Fibroblast of lung (primary cell): ENCODE measurements around the gene ETS2. TPM values are rescaled to one million over a fixed set of nuclear protein-coding genes. Genes with fewer than 3 reads are reported as not detected.

Experiments
- DNase-seq, 2 donors: peaks; one replicate each; pipeline versions ENCODE4 v3.0.0 to v3.0.0-alpha.2; 2010; ENCODE audit warnings: low read depth in 2 of 2
- H2AFZ ChIP-seq: 2 replicates; pipeline ENCODE4 v1.5.1; 2012; ENCODE audit warnings: low read length, control low read depth, inconsistent platforms
- H3K27ac ChIP-seq: 2 replicates; pipeline ENCODE4 v1.5.1; 2011; ENCODE audit warnings: low read length, control low read depth; ENCODE audit not compliant: insufficient read depth
- H3K27me3 ChIP-seq: 2 replicates; pipeline ENCODE4 v1.5.1; 2011; ENCODE audit warnings: mild to moderate bottlenecking, low read length; ENCODE audit not compliant: control insufficient read depth, insufficient read depth
- H3K36me3 ChIP-seq: 2 replicates; pipeline ENCODE4 v1.5.1; 2011; ENCODE audit warnings: low read length; ENCODE audit not compliant: control insufficient read depth, insufficient read depth
- H3K4me1 ChIP-seq: 2 replicates; pipeline ENCODE4 v1.5.1; 2011; ENCODE audit warnings: low read length; ENCODE audit not compliant: control insufficient read depth, insufficient read depth; ENCODE audit errors: extremely low read depth
- H3K4me2 ChIP-seq: 2 replicates; pipeline ENCODE4 v1.5.1; 2011; ENCODE audit warnings: low read length, control low read depth; ENCODE audit not compliant: insufficient read depth; ENCODE audit errors: extremely low read depth
- H3K4me3 ChIP-seq, 4 experiments: fragments of 200-600 bp in 1 of 4; sonication (generic) in 1 of 4; replicated peaks in 1 of 4; 2 replicates each; pipeline ENCODE4 v1.5.1; 2011 to 2016; ENCODE audit warnings: low read length in 4 of 4, low read depth in 3 of 4, mild to moderate bottlenecking in 3 of 4, control low read depth in 2 of 4, inconsistent platforms in 1 of 4, mixed read lengths in 1 of 4; ENCODE audit not compliant: insufficient read depth in 1 of 4; ENCODE audit errors: control extremely low read depth in 1 of 4
- H3K79me2 ChIP-seq: 2 replicates; pipeline ENCODE4 v1.5.1; 2012; ENCODE audit warnings: mild to moderate bottlenecking, low read length, inconsistent platforms; ENCODE audit not compliant: control insufficient read depth, insufficient read depth
- H3K9ac ChIP-seq: 2 replicates; pipeline ENCODE4 v1.5.1; 2011; ENCODE audit warnings: mild to moderate bottlenecking, low read length, control low read depth; ENCODE audit not compliant: insufficient read depth
- H3K9me3 ChIP-seq: 2 replicates; pipeline ENCODE4 v1.5.1; 2012; ENCODE audit warnings: low read depth, low read length; ENCODE audit not compliant: control insufficient read depth, insufficient read depth
- H4K20me1 ChIP-seq: 2 replicates; pipeline ENCODE4 v1.5.1; 2011; ENCODE audit warnings: low read length; ENCODE audit not compliant: control insufficient read depth, insufficient read depth; ENCODE audit errors: extremely low read depth
- CTCF ChIP-seq, 2 donors: IDR thresholded peaks in 1 of 2; conservative IDR thresholded peaks in 1 of 2; 1 replicate in 1 of 2; 2 replicates in 1 of 2; pipeline ENCODE4 v1.5.1; 2011 to 2012; ENCODE audit warnings: low read length in 2 of 2, control low read depth in 1 of 2, inconsistent platforms in 1 of 2, low read depth in 1 of 2, mild to moderate bottlenecking in 1 of 2
- EZH2 ChIP-seq: IDR thresholded peaks from 2 replicates; pipeline ENCODE4 v1.5.1; 2012; ENCODE audit warnings: low read length, control low read depth, mild to moderate bottlenecking; ENCODE audit errors: missing control alignments
- polyA plus RNA-seq, 2 donors: library from polyadenylated mRNA; depleted of rRNA in 1 of 2; stranded (reverse) in 1 of 2; unstranded in 1 of 2; fragments of >200 nt; gene quantifications; 2 replicates each; pipeline ENCODE4 v1.2.1, GENCODE V29; 2011 to 2012; ENCODE audit warnings: missing spikeins in 1 of 2
- total RNA-seq: library from RNA; depleted of rRNA; stranded (reverse); fragments of >200 nt; gene quantifications from 2 replicates; pipeline ENCODE4 v1.2.1, GENCODE V29; 2014

ETS2 gene
- total and polyA plus RNA-seq, 2 donors (not counting 1 experiment from before 2014, with no cell fraction given), result 28.0 to 77.3 TPM

DNA sequence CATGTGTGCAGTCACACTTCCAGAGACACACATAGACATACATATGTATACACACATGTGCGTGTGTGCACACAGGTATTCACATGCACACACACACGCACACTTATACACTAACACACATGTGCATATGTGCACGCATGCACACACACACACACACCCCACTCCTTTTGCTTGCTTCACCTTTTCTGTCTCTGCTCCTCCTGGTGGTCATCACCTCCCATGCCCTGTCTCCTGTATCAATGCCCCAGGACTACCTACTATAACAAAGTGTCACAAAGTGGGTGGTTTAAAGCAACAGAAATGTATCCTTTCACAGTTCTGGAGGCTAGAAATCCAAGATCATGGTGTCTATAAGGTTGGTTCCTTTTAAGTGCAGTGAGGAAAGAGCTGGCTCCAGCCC lies 27.4 kb downstream of the ETS2 start:
- H3K4me3 ChIP-seq, result no peak overlapping the region
- H3K27ac ChIP-seq, result no peak overlapping the region
- TF ChIP-seq CTCF (conservative IDR thresholded peaks at IDR 0.05 in 1 of 2, IDR thresholded peaks at IDR 0.05 in 1 of 2; ENCODE audit: low read depth in 1 of 2, low read length in 2 of 2) (no peak), EZH2 (no peak)
- no peaks in the 10 kb centered on the region for H3K9me3 ChIP-seq
- no peaks in the 10 kb centered on the region for H3K36me3 ChIP-seq
- no peak overlapping the region for H3K4me2 ChIP-seq
- no peak overlapping the region for H3K9ac ChIP-seq
- peaks cover 13% of the 10 kb centered on the region for H3K4me1 ChIP-seq
- no peaks in the 10 kb centered on the region for H4K20me1 ChIP-seq
- H3K27me3 ChIP-seq, result no peaks in the 10 kb centered on the region
- no peaks in the 10 kb centered on the region for H3K79me2 ChIP-seq
- H2AFZ ChIP-seq, result no peak overlapping the region
- DNase-seq, result no peak

GRCh38 chr21:38834725-38835124 lies 29.0 kb downstream of the ETS2 start:
- Histone ChIP-seq H4K20me1 (no peaks in the 10 kb centered on the region), H3K36me3 (no peaks in the 10 kb centered on the region), H3K4me2 (no peak overlapping the region), H3K9me3 (no peaks in the 10 kb centered on the region), H3K27me3 (no peaks in the 10 kb centered on the region), H3K4me3 (no peak overlapping the region), H3K27ac (no peak overlapping the region), H3K4me1 (peaks cover 22% of the 10 kb centered on the region), H3K9ac (no peak overlapping the region), H2AFZ (no peak overlapping the region), H3K79me2 (no peaks in the 10 kb centered on the region)
- TF ChIP-seq EZH2, result no peak
- TF ChIP-seq CTCF (conservative IDR thresholded peaks at IDR 0.05 in 1 of 2, IDR thresholded peaks at IDR 0.05 in 1 of 2; ENCODE audit: low read depth in 1 of 2, low read length in 2 of 2), result no peak
- DNase-seq, result no peak

- Histone ChIP-seq H3K27ac (no peak overlapping the region), H3K4me1 (peaks cover 13% of the 10 kb centered on the region), H3K9me3 (no peaks in the 10 kb centered on the region), H3K4me3 (no peak overlapping the region), H4K20me1 (no peaks in the 10 kb centered on the region), H3K9ac (no peak overlapping the region), H3K27me3 (no peaks in the 10 kb centered on the region), H2AFZ (no peak overlapping the region), H3K4me2 (no peak overlapping the region), H3K36me3 (no peaks in the 10 kb centered on the region), H3K79me2 (no peaks in the 10 kb centered on the region)
- TF ChIP-seq EZH2 (no peak), CTCF (conservative IDR thresholded peaks at IDR 0.05 in 1 of 2, IDR thresholded peaks at IDR 0.05 in 1 of 2; ENCODE audit: low read depth in 1 of 2, low read length in 2 of 2) (no peak)
- no peak for DNase-seq
Measured at GRCh38 chr21:38837806-38838461, 32.2 kb downstream of the ETS2 start.
